NCI-H2227 (cell line): ENCODE results near the gene NAA20.

Source experiments
- DNase-seq: peaks from one replicate; lab custom pipeline; 2025; ENCODE audit not compliant: unreplicated experiment; lab: John Stamatoyannopoulos, UW

NAA20 gene

GRCh38 chr20:20018366-20018765 is 1.2 kb downstream of the NAA20 start:
- DNase-seq, result no peak

GRCh38 chr20:20019123-20019522 is 2.0 kb downstream of the NAA20 start:
- DNase-seq, result no peak

- no peak for DNase-seq
Measured at GRCh38 chr20:20020908-20021307, 3.7 kb downstream of the NAA20 start.

- DNase-seq, result no peak
Measured at GRCh38 chr20:20021835-20022234, 4.7 kb downstream of the NAA20 start.

DNA sequence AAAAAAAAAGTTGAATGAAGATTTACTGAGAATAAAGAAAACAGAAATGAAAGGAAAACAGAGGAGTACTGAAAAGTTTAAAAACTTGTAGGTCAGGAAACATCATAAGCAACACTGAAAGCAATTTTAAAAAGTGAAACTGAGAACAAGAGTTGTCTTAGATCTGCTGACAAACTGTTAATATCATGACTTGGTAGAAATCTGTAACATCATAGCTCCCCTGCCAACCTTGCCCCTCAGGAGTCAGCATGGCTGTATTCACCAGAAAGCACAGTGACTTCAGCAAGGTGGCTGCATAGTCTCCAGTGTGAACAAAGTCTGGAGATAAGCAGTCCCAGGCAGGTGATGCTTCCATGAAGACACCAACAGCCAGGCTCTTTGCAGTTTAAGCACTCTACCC is 5.3 kb downstream of the NAA20 start:
- no peak for DNase-seq

DNA sequence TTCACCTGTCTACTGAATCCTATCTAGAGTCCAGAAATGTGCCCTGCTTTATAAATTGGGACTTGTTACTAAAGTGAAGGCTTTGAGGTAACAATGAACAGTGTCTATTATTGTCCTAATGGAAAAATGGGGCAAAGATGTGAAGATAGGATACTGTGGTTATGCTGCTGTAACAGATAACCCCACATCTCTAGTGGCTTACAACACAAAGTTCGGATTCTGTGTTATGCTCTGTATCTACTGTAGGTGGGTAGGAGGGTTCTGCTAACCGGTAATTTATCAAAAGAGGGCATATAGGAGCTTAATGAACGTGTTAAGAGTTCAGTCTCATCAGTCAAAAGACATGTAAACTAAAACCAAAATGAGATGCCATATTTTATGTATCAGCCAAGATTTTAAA is 6.2 kb downstream of the NAA20 start:
- DNase-seq, result no peak

DNA sequence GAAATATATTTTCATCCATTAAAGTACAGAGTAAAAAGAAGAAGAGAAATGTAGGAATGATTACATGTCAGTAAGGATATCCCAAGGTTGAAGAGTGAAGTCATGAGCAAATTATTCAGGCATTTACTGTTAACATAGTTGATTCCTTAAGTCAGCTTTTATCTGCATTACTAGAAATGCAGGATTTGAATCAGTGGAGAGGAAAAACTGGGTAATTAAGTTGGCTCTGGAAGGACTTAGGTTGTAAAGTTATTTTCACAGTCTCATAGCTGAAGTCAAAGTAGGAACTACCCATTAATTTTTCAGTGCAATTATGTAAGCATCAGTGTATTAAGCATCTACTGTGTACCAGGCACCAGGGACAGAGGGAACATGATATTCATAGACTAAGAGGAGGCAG is 7.8 kb downstream of the NAA20 start:
- DNase-seq, result no peak

DNA sequence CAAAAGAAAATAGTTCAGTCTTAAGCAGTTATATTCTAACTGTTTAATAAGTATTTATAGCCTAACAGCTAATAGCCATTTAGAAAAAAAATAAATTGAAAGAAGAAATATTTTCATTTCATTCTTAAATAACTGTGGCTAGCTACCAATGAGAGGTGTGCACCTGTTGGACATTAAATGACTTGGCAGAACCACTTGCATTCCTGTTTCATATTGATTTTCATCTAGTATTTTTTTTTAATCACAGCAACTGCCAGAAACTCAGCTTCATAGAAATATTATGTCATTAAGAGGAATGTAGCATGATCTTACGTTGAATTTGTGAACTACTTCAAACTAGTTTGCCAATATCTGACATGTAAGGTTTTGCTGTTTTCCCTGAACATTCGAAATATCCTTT is 10.1 kb downstream of the NAA20 start:
- no peak for DNase-seq

- no peak for DNase-seq
Measured at GRCh38 chr20:20031790-20032189, 14.6 kb downstream of the NAA20 start.

GRCh38 chr20:20034486-20034885 is 17.3 kb downstream of the NAA20 start:
- no peak for DNase-seq

DNA sequence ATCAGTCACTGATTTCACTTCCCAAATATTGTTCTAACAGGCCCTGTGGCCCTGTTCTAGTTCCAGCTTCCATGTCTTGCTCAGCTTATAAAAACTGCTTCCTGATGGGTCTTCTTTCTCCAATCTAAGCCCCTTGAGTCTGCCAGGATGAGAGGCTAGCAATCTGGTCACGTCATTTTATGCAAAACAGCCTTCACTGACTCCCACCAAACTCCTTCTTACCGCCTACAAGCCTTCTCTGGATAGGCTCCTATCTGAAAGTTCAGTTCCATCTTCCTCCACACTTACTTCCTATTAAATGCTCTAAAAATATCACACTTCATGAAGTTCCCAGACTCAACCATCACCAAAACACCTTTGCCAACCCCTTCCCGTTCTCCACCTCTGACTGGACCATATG is 19.6 kb downstream of the NAA20 start:
- no peak for DNase-seq

DNA sequence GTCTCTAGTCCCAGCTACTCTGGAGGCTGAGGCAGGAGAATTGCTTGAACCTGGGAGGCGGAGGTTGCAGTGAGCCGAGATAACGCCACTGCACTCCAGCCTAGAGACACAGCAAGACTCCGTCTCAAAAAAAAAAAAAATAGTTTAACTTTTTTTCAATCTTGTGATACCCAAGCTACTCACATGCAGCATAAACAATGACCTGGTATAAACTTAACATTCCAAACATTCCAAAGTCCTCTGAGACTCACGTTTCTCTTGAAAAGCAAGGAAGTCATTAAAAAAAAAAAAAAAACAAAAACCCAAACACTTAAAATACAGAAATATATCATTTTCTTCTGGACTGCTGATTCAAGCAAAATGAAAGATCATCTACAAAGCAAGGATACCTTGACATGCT is 20.8 kb downstream of the NAA20 start:
- no peak for DNase-seq

GRCh38 chr20:20038586-20038985 is 21.4 kb downstream of the NAA20 start:
- DNase-seq, result no peak

- no peak for DNase-seq
Measured at GRCh38 chr20:20039752-20040387, 22.7 kb downstream of the NAA20 start.

- no peak for DNase-seq
Measured at GRCh38 chr20:20051767-20052073, 34.6 kb downstream of the NAA20 start.

- DNase-seq, result peak; percentile 98
Measured at GRCh38 chr20:20052074-20052970, 35.2 kb downstream of the NAA20 start, which contains the start of the genes CFAP61 and CRNKL1. TSS of gene CFAP61 (plus strand) at chr20:20052532. CDS start at chr20:20056654, 4,122 bp downstream. TSS of gene CRNKL1 (minus strand) at chr20:20052466. CDS start at chr20:20052342, 124 bp downstream.

GRCh38 chr20:20060234-20060998 is 43.3 kb downstream of the NAA20 start:
- DNase-seq, result no peak

GRCh38 chr20:20063941-20064702 is 47.0 kb downstream of the NAA20 start:
- no peak for DNase-seq

GRCh38 chr20:20065361-20065760 is 48.2 kb downstream of the NAA20 start:
- DNase-seq, result no peak

- no peak for DNase-seq
Measured at GRCh38 chr20:20070871-20071726, 53.9 kb downstream of the NAA20 start.
